Activated T-cell treated with anti-CD3 and anti-CD28 coated beads for 24 hours (primary cell): ENCODE measurements around the gene RPAP2.
"Not testable (repeated sequence)": the region's sequence is repeated elsewhere in the genome, so short reads cannot be mapped to it uniquely, and the experiment has no call there.

Experiments used
- DNase-seq: peaks from one replicate; pipeline ENCODE4 v3.0.0-alpha.2; 2020; ENCODE audit warnings: low read depth

Gene RPAP2

DNA sequence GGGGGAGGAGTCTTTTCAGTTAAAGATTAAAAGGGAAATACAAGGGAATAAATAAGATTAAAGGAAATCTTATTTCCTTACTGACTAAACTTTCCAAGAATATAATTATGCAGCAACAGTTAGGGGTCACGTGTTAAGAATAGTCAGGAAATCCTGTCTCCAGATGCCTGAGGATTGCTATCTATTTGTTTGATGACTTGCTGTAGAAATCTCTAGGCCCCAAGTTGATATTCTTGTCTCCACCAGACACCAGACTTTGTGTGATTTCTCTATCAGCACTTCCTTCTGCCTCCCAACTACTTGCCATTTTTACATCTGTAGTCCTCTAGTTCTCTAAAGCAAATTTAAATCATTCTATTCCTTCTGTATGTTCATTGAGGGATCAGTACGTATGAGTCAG is 77.5 kb downstream of the RPAP2 start:
- DNase-seq = no peak

GRCh38 chr1:92377991-92378390 is 79.1 kb downstream of the RPAP2 start:
- not testable (repeated sequence) for DNase-seq

GRCh38 chr1:92380867-92381266 is 82.0 kb downstream of the RPAP2 start:
- DNase-seq = no peak

GRCh38 chr1:92393966-92394365 is 95.1 kb downstream of the RPAP2 start:
- not testable (repeated sequence) for DNase-seq

GRCh38 chr1:92398519-92398918 is 99.7 kb downstream of the RPAP2 start:
- no peak for DNase-seq

GRCh38 chr1:92399076-92399475 is 100.2 kb downstream of the RPAP2 start:
- no peak for DNase-seq

DNA sequence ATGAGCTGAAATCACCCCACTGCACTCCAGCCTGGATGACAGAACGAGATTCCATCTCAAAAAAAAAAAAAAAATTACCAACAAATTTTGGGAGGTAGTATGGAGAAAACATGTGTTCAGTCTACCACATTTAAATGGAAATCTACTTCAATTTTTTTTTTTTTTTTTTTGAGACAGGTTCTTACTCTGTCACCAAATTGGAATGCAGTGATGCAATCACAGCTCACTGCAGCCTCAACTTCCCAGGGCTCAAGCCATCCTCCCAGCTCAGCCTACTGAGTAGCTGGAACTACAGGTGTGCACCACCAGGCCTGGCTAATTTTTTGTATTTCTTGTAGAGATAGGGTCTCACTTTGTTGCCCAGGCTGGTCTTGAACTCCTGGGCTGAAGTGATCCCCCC is 105.8 kb downstream of the RPAP2 start:
- DNase-seq = no peak

- DNase-seq = no peak
These were observed 110.0 kb downstream of the RPAP2 start for GRCh38 chr1:92408825-92409224.

DNA sequence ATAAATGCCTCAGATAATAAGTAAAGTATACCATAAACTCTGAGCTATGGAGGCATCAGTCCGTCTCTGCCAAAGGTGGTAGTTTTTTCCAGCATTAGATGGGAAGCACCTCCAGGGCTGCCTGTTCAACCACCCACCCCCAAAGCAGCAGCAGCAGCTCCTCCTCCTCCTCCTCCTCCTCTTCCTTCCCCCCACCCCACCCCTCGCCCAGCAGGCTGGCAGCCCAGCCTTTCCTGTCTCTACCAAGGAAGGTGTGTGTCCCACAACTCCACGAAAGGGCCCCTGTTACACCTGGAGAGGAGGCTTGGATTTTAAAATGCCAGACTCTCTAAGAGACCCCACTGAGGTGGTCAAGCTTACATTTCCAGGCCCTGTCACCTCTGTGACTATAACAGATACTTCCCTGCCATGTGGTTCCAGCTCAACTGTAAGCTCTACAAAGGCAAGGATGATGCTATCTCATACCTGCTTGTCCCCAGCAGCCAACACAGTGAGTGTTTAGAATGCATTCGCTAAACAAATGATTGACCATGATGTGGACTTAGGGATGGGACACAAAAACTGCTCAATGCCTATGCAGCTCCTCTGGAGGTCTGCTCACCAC is 111.2 kb downstream of the RPAP2 start:
- no peak for DNase-seq

GRCh38 chr1:92410706-92411105 is 111.8 kb downstream of the RPAP2 start:
- DNase-seq = peak; percentile 4

DNA sequence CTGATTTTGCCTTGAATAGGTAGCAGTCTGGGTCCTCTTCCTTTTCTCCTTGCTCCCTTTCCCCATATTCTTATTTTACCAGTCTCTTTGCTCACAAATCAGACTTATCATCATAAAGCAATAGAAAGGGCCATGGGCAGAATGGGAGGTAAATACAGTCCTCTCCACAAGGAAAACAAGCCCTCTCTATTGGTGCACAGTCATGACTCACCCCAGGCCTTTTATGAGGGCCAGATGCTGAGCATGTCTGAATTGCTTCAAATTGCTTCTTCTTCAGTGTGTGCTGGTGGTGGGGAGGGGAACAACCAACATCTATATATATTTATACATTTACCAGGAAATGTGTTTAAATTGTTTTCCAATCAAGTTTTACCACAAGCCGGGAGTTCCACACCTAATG is 112.7 kb downstream of the RPAP2 start:
- DNase-seq = no peak

GRCh38 chr1:92419642-92420041 is 120.8 kb downstream of the RPAP2 start:
- DNase-seq = no peak

- no peak for DNase-seq
These were observed 125.5 kb downstream of the RPAP2 start for GRCh38 chr1:92424381-92424780.

DNA sequence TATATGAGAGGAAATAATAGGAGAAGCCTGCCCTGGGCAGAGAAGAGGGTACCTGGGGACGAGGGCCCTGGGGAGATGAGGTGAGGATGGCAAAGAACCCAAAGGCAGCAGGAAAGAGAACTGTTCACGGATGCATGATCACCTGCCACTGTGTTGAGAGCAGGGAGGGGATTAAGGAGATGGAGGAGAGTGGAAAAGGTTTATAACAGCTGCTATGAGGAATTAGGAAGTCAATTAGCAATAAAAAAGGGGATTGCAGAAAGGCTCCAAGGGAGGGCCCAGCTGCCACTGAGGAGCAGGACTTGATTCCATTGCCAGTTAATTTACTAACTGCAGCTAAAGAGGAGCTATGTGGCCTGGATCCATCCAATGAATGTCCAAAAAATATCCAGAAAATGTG is 126.8 kb downstream of the RPAP2 start:
- no peak for DNase-seq

GRCh38 chr1:92430030-92430429 is 131.2 kb downstream of the RPAP2 start:
- DNase-seq = no peak

GRCh38 chr1:92434572-92434971 is 135.7 kb downstream of the RPAP2 start:
- DNase-seq = not testable (repeated sequence)

DNA sequence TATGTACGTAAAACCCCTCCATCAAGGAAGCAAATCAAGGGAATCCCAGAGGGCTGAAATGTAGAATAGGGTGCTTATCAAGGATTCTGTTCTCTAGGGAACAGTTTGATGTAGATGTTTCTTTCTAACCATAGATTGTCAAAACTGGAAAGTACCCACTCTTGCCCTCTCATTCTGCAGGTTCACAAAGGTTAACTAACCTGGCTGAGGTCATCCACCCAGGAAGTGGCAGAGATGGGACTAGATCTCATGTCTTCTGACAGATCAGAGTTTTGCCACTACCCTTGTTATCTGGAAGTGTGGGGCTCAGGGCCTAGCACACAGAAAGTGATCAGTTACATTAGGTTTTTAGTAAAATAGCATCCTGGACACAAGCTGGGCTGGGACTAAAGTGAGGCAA is 140.4 kb downstream of the RPAP2 start:
- no peak for DNase-seq

DNA sequence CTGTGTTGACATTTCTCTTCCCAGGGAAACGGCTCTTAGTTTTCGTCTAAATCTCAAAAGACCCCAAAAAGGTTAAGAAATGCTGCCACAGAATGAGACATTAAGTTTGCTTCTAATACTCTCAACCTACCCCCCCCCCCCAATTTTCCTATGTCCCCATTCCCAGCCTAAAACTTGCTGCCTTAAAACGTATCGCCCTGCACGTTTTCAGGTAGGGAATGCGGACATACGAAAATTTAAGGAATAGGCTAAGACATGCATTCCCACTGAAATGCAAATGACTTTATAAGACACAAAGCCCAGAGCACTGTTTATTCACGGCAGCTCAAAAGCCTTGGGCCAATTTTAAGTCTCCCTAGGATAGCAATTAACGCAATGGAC is 142.4 kb downstream of the RPAP2 start:
- DNase-seq = no peak

DNA sequence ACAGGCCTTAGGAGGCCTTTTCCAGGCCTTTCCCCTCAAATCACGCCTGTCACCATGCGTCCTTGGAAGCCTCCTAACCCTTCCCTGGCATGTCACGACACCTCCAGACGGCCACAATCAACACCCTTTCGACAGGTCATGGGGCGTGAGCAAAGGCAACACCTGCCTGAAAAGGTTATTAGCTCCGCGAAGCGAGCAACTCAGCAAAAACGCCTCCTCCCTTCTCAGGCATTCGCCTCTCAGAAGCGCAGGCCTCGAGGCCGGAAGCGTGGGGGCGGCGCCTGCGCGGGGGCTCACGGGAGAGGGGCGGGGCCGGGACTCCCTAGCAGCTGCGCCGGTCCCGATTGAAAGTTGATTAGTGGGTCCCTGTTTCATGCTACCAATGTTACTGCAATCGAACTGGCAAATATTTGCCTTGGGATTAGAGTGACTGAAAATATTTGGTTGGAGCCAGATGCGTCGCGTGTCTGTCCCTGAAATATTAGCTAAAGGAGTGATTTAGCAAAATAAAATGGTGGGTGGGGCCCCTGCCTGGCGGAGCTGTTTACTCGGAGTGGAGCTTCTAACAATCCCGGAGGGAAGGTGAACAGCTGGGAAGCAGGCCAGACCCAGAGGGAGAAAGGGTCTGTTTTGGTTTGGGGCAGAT is 143.0 kb downstream of the RPAP2 start:
- DNase-seq = no peak

GRCh38 chr1:92442351-92442750 is 143.5 kb downstream of the RPAP2 start:
- DNase-seq = no peak

DNA sequence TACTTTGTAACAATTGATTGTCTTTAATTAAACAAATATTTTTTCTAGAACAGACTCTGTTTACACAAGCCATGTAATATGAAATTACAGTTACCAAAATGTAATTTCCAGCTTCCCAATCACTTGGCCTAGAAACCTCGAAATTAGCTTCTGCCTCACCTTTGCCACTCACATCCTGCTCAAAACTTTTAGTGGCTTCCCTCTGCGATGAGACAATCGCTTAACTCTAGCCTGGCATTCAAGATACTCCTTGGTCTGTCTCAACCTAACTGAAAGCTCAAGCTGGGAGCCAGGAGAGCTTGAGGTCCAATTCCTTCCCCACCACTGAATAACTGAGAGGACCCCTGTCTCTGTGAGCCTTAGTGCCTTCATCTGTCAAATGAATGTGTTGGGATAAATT is 145.0 kb downstream of the RPAP2 start:
- no peak for DNase-seq

DNA sequence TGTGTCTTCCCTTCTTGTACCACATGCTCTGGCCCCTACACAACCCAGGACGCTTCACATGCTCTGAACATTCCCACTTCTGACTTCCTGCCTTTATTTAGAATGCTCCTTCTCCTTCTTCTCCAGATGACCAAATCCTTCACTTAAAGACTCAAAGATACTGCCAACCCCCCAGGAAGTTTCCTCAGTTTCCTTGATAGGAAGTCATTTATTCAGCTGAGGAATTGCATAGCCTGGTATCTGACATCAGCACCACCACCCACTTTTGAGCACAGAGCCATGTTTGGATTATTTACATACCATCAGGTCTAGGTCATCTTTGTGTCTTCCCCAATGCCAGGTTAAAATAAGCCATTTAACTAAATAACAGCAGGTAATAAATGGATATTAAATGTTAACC is 145.5 kb downstream of the RPAP2 start:
- no peak for DNase-seq

GRCh38 chr1:92445865-92446264 is 147.0 kb downstream of the RPAP2 start:
- no peak for DNase-seq

DNA sequence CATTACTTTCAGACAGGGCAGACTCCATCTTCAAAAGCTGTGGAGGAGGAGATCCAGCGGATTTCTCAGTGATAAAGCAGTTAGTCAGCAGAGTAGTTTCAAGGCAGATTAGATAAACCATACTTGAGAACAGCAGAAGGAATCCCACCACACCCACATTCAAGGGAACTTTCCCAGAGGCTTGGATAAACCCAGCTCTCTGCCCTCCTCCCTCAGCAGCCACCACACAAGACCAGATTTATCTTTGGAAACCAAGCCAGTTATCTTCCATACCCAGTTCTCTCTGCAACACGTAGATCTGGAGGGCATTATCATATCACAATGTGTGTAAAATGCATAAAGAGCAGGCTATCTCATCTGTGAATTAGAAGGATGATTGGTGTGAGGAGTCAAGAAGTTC is 147.7 kb downstream of the RPAP2 start:
- no peak for DNase-seq
